Mononuclear cell (primary cell): ENCODE data around the gene GJA8. TPM values are rescaled to one million over a fixed set of nuclear protein-coding genes. Genes with fewer than 3 reads are reported as not detected.
"Not testable (repeated sequence)": the region's sequence is repeated elsewhere in the genome, so short reads cannot be mapped to it uniquely, and the experiment has no call there.

Experiments
- H3K27me3 ChIP-seq: 2 replicates; pipeline ENCODE4 v1.6.0; 2011; ENCODE audit warnings: low read length, control low read depth; ENCODE audit not compliant: insufficient read depth
- H3K4me1 ChIP-seq: 2 replicates; pipeline ENCODE4 v1.5.1; 2011; ENCODE audit warnings: mild to moderate bottlenecking, low read length, control low read depth; ENCODE audit not compliant: insufficient read depth
- H3K4me3 ChIP-seq: 2 replicates; pipeline ENCODE4 v1.5.1; 2011; ENCODE audit warnings: mild to moderate bottlenecking, low read length, moderate library complexity
- H3K9me3 ChIP-seq: 2 replicates; pipeline ENCODE4 v1.5.1; 2011; ENCODE audit warnings: low read depth, mild to moderate bottlenecking, control low read depth, low read length
- total RNA-seq: library from RNA; depleted of rRNA; stranded (reverse); fragments of >200 nt; gene quantifications from one replicate; pipeline ENCODE4 v1.2.3, GENCODE V29; 2012

Gene GJA8
- total RNA-seq, 1 donor: not detected

- Histone ChIP-seq H3K27me3 (no peaks in the 10 kb centered on the region), H3K9me3 (no peaks in the 10 kb centered on the region), H3K4me1 (no peaks in the 10 kb centered on the region), H3K4me3 (no peak overlapping the region)
Measured at GRCh38 chr1:147907786-147908509, 5.4 kb downstream of the GJA8 start.

- Histone ChIP-seq H3K9me3 (no peaks in the 10 kb centered on the region), H3K4me3 (no peak overlapping the region), H3K4me1 (no peaks in the 10 kb centered on the region), H3K27me3 (peaks cover 6% of the 10 kb centered on the region)
Measured at GRCh38 chr1:147912553-147912952, 10.0 kb downstream of the GJA8 start.

- H3K27me3 ChIP-seq: peaks cover 6% of the 10 kb centered on the region
- no peak overlapping the region for H3K4me3 ChIP-seq
- H3K9me3 ChIP-seq: no peaks in the 10 kb centered on the region
- H3K4me1 ChIP-seq: no peaks in the 10 kb centered on the region
Measured at GRCh38 chr1:147913362-147913942, 10.9 kb downstream of the GJA8 start.

- Histone ChIP-seq H3K27me3 (peaks cover 6% of the 10 kb centered on the region), H3K9me3 (no peaks in the 10 kb centered on the region), H3K4me1 (no peaks in the 10 kb centered on the region), H3K4me3 (no peak overlapping the region)
Measured at GRCh38 chr1:147919896-147920295, 17.3 kb downstream of the GJA8 start.

- H3K9me3 ChIP-seq: no peaks in the 10 kb centered on the region
- H3K27me3 ChIP-seq: no peaks in the 10 kb centered on the region
- H3K4me3 ChIP-seq: no peak overlapping the region
- peaks cover 4% of the 10 kb centered on the region for H3K4me1 ChIP-seq
Measured at GRCh38 chr1:147924813-147925212, 22.2 kb downstream of the GJA8 start.

GRCh38 chr1:147927215-147927614 lies 24.6 kb downstream of the GJA8 start:
- H3K9me3 ChIP-seq, H3K27me3 ChIP-seq, H3K4me1 ChIP-seq, H3K4me3 ChIP-seq: not testable (repeated sequence)

GRCh38 chr1:147927689-147928088 lies 25.1 kb downstream of the GJA8 start:
- not testable (repeated sequence) for H3K9me3 ChIP-seq

GRCh38 chr1:147928236-147929132 lies 25.9 kb downstream of the GJA8 start, which contains the start of gene GPR89B:
GPR89B (plus strand) TSS chr1:147928420; CDS start chr1:147928537, 117 bp downstream.
- H3K9me3 ChIP-seq, H3K4me1 ChIP-seq, H3K27me3 ChIP-seq: not testable (repeated sequence)
- H3K4me3 ChIP-seq: peak within 1 kb of the TSS; percentile 75

More at GRCh38 chr1:147927689-147928088, 25.1 kb downstream of the GJA8 start:
- not testable (repeated sequence) for H3K4me1 ChIP-seq, H3K27me3 ChIP-seq, H3K4me3 ChIP-seq

GRCh38 chr1:147931137-147931536 lies 28.5 kb downstream of the GJA8 start:
- H3K9me3 ChIP-seq, H3K4me1 ChIP-seq, H3K27me3 ChIP-seq, H3K4me3 ChIP-seq: not testable (repeated sequence)

GRCh38 chr1:147935296-147935695 lies 32.7 kb downstream of the GJA8 start:
- not testable (repeated sequence) for H3K27me3 ChIP-seq, H3K4me3 ChIP-seq, H3K9me3 ChIP-seq, H3K4me1 ChIP-seq

- not testable (repeated sequence) for H3K4me3 ChIP-seq, H3K27me3 ChIP-seq, H3K9me3 ChIP-seq
Measured at GRCh38 chr1:147940456-147940855, 37.9 kb downstream of the GJA8 start.

GRCh38 chr1:147942563-147942962 lies 40.0 kb downstream of the GJA8 start:
- not testable (repeated sequence) for H3K4me3 ChIP-seq, H3K27me3 ChIP-seq, H3K9me3 ChIP-seq, H3K4me1 ChIP-seq

More at GRCh38 chr1:147940456-147940855, 37.9 kb downstream of the GJA8 start:
- H3K4me1 ChIP-seq: not testable (repeated sequence)

GRCh38 chr1:147949517-147949916 lies 46.9 kb downstream of the GJA8 start:
- H3K4me3 ChIP-seq, H3K9me3 ChIP-seq, H3K27me3 ChIP-seq, H3K4me1 ChIP-seq: not testable (repeated sequence)
